Stimulated activated effector memory CD8-positive, alpha-beta T cell treated with anti-CD3 and anti-CD28 coated beads, Interleukin-12 subunit alpha, Interleukin-12 subunit beta, amount 100 ng/mL, for 72 hours (primary cell): ENCODE data around the gene TCF3.
A peak's percentile ranks its signal among the peaks of the same experiment; 100 is the strongest.

Source experiments
- ATAC-seq: fragments of 150-1000 bp; cut with Tn5 transposase; 2 replicates; pipeline ENCODE4 v1.10.0; 2021
- DNase-seq, 2 donors: peaks; one replicate each; pipeline ENCODE4 v3.0.0; 2021 to 2022; ENCODE audit warnings: low spot score in 2 of 2
- H3K27ac Mint-ChIP-seq: one replicate; pipeline ENCODE4 v1.8.0; 2022; ENCODE audit warnings: mild to moderate bottlenecking, mixed read lengths
- H3K36me3 Mint-ChIP-seq: one replicate; pipeline ENCODE4 v1.8.0; 2022; ENCODE audit warnings: mild to moderate bottlenecking, mixed read lengths
- H3K4me1 Mint-ChIP-seq: one replicate; pipeline ENCODE4 v1.8.0; 2022; ENCODE audit warnings: mixed read lengths
- H3K4me3 Mint-ChIP-seq: one replicate; pipeline ENCODE4 v1.8.0; 2022; ENCODE audit warnings: mild to moderate bottlenecking, mixed read lengths
- H3K9me3 Mint-ChIP-seq: one replicate; pipeline ENCODE4 v1.8.0; 2022; ENCODE audit warnings: mixed read lengths

TCF3 gene

DNA sequence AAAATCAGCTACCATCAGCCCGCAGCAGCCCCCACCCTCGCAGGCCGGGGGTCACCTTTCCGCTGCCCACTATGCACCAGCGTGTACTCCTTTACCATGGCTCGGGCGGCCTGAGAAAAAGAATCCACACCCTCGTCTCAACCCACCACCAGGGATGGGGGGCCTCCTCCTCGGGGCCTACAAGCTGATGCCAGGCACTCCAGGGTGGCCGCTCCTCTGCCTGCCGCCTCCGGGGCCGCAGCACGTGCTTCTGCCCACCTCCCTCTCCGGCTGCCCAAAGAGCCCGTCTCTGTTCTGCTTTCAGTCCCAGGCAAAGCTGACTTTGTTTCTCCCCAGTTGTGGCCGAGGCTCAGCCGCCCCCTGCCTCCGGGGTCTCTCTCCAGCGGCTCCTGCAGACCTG is 73.2 kb downstream of the TCF3 start:
- Mint-ChIP-seq H3K4me3 (no peak overlapping the region), H3K27ac (peak overlapping the region; percentile 43), H3K9me3 (no peaks in the 10 kb centered on the region), H3K36me3 (peaks cover 71% of the 10 kb centered on the region), H3K4me1 (no peaks in the 10 kb centered on the region)
- no peak for DNase-seq
- ATAC-seq, result no peak

DNA sequence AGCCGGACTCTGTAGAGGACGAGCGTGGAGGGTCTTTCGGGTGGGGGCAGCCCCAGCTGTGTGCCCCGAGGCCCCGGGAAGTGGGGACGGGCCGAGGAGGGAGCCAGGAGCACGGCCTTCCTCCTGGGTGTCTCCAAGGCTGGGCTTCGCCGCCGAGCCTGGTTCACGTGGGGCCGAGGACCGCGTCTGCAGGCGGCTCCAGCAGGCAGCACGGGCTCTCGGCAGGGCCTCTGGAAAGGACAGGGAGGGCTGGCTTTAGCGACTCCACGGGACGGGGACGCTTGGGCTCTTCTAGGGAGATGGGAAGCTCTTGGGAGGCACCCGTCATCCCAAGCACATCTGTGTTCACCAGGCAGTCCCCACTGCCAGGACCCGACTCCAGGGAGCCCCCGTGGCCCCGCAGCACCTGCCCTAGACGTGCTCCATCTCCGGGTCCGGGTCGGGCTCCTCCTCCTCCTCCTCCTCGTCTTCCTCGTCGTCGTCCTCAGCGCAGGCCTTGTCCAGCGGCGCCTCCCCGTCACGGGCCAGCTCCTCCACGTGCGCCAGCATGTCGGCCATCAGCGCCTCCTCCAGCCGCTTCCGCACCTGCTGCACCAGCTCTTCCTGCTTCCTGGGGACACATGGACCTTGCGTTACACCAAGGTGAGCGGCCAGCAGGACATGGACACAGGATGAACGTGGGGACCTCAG is 74.3 kb downstream of the TCF3 start:
- Mint-ChIP-seq H3K27ac (no peak overlapping the region), H3K36me3 (peaks cover 59% of the 10 kb centered on the region)

DNA sequence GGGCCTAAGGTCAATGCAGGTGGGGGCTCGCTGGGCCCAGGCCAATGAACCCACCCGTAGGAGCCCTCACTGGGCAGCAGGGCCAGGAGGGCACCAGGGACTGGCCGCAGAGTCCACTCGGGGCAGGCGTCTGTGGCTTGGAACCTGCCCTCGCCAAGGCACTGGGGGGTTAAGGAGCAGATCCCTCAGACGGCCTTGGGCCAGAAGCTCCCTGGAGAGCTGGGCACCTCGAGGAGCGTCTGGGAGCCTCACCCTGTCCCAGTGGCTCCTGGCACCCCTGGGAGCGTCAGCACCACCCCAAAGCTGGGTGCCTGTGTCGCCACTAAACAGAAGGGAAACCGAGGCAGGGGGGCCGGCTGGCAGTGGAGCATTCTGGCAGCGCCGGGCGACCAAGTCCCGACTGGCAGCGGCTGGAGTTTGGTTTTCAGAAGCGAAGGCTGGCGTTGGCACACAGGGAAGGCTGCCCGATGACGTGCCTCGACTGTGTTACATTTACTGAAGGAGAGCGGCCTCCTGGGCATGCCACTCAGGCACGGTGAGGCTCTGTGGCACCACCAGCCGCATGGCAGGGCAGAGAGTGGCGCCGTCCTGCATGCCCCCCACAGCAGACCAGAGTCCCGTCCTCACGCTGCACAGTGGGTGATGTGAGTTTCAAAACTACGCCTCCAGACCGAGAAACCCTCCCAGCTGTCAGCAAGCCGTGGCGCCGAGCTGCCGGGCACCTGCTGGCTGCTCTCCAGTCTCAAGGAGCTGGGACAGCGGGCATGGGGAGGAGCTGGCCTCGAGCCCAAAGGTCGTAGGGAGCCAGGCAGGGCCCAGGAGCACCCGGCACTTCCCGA is 75.1 kb downstream of the TCF3 start:
- no peak overlapping the region for H3K4me3 Mint-ChIP-seq
- H3K36me3 Mint-ChIP-seq, result peaks cover 52% of the 10 kb centered on the region
- ATAC-seq, result no peak
- H3K4me1 Mint-ChIP-seq, result no peaks in the 10 kb centered on the region
- no peak for DNase-seq
- no peaks in the 10 kb centered on the region for H3K9me3 Mint-ChIP-seq
- H3K27ac Mint-ChIP-seq, result no peak overlapping the region

More for the DNA sequence above, 74.3 kb downstream of the TCF3 start:
- Mint-ChIP-seq H3K4me3 (no peak overlapping the region), H3K9me3 (no peaks in the 10 kb centered on the region), H3K4me1 (no peaks in the 10 kb centered on the region)
- DNase-seq (no peak), ATAC-seq (no peak)

DNA sequence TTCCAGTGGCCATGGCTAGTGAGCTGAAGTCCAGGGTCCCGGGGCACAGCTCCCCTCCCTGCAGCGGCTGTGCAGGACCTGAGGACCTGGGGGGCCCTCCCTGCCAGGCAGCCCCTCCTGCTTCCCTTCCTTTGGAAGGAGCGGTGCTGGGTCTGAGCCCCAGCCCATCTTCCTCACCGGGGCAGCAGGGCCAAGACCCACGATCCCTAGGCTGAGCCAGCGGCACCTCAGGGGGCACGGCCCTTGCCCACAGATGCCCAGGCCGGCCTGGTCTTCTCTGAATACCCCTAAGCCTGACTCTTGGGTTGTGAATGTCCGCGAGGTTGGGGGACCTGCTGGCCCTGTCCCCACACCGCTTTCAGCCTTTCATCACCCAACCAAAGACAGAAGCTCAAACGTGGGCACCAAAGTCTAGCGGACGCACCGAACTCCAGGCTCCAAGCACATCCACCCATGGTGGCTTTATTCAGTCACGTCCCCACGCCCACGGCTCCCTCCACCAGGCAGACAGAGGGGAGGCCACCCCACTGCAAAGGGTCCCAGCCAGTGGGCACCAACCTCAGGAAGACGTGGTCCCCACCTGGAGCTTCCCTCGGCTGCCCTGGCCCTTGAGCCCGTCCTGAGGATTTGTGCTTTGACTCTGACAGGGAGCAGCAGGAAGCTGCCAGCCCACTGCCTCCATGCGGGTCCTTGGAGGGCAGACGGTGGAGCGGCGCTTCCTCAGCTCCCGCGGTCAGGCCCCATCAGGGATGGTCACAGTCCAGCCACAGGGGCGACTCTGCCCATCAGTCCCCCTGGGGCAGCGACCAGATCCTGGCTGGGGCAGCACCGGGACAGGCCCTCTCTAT is 75.9 kb downstream of the TCF3 start:
- no peaks in the 10 kb centered on the region for H3K9me3 Mint-ChIP-seq
- peaks cover 43% of the 10 kb centered on the region for H3K36me3 Mint-ChIP-seq
- no peak for DNase-seq
- peak overlapping the region; percentile 44 for H3K27ac Mint-ChIP-seq
- no peak overlapping the region for H3K4me3 Mint-ChIP-seq
- H3K4me1 Mint-ChIP-seq, result no peaks in the 10 kb centered on the region
- ATAC-seq, result peak; percentile 20

DNA sequence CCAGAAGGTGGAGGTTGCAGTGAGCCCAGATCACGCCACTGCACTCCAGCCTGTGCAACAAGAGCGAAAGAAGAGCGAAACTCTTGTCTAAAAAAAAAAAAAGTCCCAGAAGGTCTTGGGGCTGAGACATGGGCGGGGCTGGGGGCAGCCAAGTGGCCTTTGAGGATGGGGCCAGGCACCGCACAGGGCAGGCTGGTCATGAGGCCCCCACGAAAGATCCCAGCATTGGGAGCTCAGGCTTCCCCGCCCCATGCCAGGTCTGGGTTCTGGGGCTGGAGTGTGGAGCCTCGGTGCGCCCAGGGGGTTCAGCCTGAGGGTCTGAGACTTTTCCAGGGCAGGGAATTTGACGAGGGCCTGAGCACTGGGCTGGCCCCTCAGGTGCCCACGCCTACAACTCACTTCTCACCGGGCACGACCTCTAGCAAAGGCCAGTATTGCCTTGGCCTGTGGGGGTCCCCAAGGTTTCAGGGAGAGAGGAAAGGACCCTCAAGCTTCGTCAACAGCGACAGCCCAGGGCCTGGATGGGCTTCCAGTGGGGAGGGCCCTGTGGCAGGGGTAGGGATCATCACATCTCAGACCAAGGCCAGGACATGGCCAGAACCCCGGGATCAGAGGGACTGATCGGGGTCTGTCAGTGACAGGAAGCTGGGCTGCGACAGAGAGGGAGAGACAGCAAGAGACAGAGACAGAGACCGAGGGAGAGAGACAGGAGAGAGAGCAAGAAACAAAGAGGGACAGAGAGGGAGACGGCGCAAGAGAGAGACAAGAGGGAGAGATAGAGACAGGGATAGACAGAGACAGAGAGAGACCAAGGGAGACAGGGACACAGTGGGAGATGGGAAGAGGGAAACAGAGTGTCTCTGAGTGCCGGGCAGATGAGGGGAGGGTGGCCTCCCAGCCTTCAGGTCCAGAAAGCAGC is 76.8 kb downstream of the TCF3 start:
- ATAC-seq, result no peak
- Mint-ChIP-seq H3K4me1 (peaks cover under 1% of the 10 kb centered on the region), H3K4me3 (no peak overlapping the region)

DNA sequence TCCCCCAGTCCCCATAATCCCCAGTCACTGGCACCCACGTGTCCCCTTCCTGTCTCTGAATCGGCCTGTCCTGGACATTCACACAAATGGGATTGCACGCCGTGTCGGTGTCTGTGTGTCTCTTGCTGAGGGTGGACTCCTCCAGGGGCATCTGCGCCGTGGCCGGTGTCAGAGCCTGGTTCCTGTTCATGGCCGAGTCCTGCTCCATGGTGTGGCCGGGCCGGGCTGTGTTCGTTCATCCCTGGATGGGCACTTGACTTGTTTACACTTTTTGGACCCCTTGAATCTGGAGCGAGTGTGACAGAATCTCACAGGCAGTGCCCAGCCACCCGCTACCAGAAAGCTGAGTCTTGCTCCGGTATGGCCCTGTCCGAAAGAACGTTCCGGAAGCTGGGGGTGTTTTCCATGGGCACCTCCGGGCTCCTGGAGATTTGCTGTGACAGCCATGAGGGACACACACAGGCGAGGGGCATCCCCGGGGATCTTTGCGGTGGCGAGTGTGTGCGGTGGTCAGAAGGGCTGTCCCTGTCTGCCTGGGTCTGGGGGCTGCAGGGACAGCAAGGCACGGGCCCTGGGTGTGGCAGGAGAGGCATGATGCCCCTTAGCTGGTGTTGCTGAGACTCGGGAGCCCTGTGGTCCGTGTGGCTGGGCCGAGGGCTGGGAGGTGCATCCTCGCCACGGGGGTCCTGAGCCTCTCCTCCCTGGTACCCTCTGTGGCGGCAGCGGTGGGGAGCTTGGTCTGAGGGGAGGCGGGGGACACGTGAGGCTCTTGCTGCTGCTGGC is 77.9 kb downstream of the TCF3 start:
- ATAC-seq (no peak), DNase-seq (no peak)
- H3K4me3 Mint-ChIP-seq, result no peak overlapping the region
- peak overlapping the region; percentile 44 for H3K27ac Mint-ChIP-seq
- H3K9me3 Mint-ChIP-seq, result no peaks in the 10 kb centered on the region
- peaks cover 11% of the 10 kb centered on the region for H3K4me1 Mint-ChIP-seq
- peaks cover 24% of the 10 kb centered on the region for H3K36me3 Mint-ChIP-seq

More for the DNA sequence above, 76.8 kb downstream of the TCF3 start:
- Mint-ChIP-seq H3K9me3 (no peaks in the 10 kb centered on the region), H3K36me3 (peaks cover 34% of the 10 kb centered on the region), H3K27ac (peak overlapping the region; percentile 44)
- DNase-seq, result no peak

DNA sequence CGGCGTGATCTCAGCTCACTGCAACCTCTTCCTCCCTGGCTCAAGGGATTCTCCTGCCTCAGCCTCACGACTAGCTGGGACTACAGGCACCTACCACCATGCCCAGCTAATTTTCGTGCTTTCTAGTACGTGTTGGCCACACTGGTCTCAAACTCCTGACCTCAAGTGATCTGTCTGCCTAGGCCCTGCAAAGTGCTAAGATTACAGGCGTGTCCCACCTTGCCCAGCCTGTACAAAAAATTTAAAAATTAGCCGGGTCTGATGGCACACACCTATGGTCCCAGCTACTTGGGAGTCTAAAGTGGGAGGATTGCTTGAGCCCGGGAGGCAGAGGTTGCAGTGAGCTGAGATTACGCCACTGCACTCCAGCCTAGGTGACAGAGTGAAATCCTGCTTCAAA is 79.6 kb downstream of the TCF3 start:
- DNase-seq (no peak), ATAC-seq (no peak)
- peaks cover 13% of the 10 kb centered on the region for H3K4me1 Mint-ChIP-seq
- H3K36me3 Mint-ChIP-seq, result peaks cover 17% of the 10 kb centered on the region
- no peak overlapping the region for H3K27ac Mint-ChIP-seq
- H3K9me3 Mint-ChIP-seq, result no peaks in the 10 kb centered on the region
- H3K4me3 Mint-ChIP-seq, result no peak overlapping the region

DNA sequence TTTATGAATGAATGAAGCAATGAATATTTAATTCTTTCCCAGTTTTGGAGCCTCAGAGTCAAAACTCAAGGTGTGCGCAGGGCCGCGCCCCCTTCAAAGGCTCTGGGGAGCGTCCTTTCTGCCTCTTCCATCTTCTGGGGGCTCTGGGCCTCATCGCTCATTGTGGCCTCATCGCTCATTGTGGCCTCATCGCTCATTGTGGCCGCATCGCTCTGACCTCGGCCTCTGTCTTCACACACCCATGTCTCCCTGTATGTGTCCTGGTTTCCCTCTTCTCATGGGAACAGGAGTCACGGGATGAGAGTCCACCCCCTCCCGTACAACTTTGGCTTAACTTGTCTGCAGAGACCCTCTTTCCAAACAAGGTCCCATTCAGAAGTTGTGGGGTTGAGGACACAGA is 81.1 kb downstream of the TCF3 start:
- Mint-ChIP-seq H3K4me3 (no peak overlapping the region), H3K4me1 (peaks cover 13% of the 10 kb centered on the region), H3K27ac (no peak overlapping the region), H3K36me3 (peaks cover 7% of the 10 kb centered on the region), H3K9me3 (no peaks in the 10 kb centered on the region)
- ATAC-seq (no peak), DNase-seq (no peak)

DNA sequence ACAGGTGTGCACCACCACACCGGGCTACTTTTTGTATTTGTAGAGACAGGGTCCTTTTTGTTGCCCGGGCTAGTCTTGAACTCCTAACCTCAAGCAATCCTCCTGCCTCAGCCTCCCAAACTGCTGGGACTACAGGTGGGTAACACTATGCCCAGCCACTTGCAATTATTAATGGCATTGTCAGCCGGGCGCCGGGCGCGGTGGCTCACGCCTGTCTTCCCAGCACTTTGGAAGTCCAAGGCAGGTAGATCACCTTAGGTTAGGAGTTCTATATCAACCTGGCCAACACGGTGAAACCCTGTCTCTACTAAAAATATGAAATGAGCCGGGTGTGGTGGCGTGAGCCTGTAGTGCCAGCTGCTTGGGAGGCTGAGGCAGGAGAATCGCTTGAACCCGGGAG is 81.6 kb downstream of the TCF3 start:
- Mint-ChIP-seq H3K4me3 (no peak overlapping the region), H3K9me3 (no peaks in the 10 kb centered on the region), H3K27ac (no peak overlapping the region), H3K36me3 (peaks cover 7% of the 10 kb centered on the region), H3K4me1 (peaks cover 13% of the 10 kb centered on the region)
- no peak for DNase-seq
- no peak for ATAC-seq

DNA sequence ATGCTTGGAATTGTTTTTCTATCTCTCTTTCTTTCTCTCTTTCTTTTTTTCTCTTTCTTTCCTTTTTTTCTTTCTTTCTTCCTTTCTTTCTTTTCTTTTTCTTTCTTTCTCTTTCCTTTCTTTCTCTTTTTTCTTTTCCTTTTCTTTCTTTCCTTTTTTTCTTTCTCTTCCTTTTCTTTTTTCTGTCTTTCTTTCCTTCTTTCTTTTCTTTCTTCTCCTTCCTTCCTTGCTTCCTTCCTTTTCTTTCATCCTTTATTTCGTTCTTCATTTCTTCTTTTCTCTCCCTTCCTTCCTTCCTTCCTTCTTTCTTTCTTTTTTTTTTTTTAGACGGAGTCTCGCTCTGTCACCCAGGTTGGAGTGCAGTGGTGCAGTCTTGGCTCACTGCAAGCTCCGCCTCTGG is 82.4 kb downstream of the TCF3 start:
- Mint-ChIP-seq H3K36me3 (peaks cover 7% of the 10 kb centered on the region), H3K4me3 (peak overlapping the region; percentile 22), H3K4me1 (peaks cover 13% of the 10 kb centered on the region), H3K9me3 (no peaks in the 10 kb centered on the region), H3K27ac (no peak overlapping the region)
- no peak for ATAC-seq
- no peak for DNase-seq

DNA sequence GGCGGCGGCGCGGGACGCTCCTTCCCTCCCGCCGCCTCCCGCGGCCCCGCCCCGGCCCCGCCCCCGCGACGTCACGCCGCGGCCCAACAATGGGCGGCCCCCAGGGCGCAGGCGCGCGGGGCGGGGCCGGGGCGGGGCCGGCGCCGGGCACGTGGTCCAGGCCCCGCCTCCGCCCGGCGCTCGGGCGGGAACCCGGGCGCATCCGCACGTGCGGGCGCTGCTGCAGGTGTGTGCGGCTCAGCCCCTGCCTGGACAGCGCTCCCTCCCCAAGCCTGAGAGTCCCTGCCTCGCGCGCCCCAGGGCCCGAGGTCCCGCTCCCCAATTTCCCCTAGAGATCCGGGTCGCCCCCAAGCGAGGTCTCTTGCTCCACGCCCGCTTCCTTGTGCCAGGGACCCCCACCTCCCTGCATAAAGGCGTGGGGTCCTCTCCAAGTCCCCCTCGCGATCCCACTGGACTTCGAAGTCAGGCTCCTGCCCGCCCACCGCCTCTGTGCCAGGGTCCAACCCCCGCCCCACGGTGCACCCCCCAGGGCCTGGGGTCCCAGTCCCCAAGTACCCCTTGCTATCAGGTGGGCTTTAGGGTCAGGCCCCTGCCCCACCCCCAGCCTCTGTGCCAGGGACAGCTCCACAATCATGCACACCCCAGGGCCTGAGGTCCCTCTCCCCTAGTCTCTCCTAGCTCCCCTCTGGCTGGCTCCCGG is 83.9 kb downstream of the TCF3 start, which contains the start of gene MEX3D:
Gene MEX3D, minus strand, starts transcription at position 6 of the 700 bp plus-strand sequence. CDS start 267 bp downstream, outside the sequence.
- Mint-ChIP-seq H3K27ac (no peak within 1 kb of the TSS), H3K9me3 (no peaks in the 10 kb centered on the region), H3K4me1 (peaks cover 13% of the 10 kb centered on the region), H3K36me3 (no peaks in the 10 kb centered on the region), H3K4me3 (peak within 1 kb of the TSS; percentile 32)
- ATAC-seq, result peak; percentile 84
- peak; percentile 76 to 78 for DNase-seq

DNA sequence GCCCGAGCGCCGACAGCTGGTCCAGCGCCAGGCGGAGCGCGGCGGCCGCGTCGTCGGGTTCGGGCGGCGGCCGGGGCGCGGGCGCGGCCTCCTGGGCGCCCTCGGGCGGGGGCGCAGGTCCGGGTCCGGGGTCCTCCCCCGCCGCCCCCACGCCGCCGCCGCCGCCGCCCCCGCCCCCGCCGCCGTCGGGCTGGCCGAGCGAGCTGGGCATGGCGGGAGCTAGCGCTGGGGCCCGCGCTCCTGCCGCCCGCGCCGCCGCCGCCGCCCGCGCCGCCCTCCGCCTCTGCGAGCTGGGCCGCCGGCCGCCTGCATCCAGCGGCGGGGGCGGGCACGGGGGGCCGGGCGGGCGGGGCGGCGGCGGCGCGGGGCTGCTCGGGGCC is 84.6 kb downstream of the TCF3 start:
- DNase-seq (no peak), ATAC-seq (peak; percentile 47)
- no peaks in the 10 kb centered on the region for H3K36me3 Mint-ChIP-seq
- no peaks in the 10 kb centered on the region for H3K9me3 Mint-ChIP-seq
- H3K27ac Mint-ChIP-seq, result no peak overlapping the region
- peaks cover 13% of the 10 kb centered on the region for H3K4me1 Mint-ChIP-seq
- no peak overlapping the region for H3K4me3 Mint-ChIP-seq

DNA sequence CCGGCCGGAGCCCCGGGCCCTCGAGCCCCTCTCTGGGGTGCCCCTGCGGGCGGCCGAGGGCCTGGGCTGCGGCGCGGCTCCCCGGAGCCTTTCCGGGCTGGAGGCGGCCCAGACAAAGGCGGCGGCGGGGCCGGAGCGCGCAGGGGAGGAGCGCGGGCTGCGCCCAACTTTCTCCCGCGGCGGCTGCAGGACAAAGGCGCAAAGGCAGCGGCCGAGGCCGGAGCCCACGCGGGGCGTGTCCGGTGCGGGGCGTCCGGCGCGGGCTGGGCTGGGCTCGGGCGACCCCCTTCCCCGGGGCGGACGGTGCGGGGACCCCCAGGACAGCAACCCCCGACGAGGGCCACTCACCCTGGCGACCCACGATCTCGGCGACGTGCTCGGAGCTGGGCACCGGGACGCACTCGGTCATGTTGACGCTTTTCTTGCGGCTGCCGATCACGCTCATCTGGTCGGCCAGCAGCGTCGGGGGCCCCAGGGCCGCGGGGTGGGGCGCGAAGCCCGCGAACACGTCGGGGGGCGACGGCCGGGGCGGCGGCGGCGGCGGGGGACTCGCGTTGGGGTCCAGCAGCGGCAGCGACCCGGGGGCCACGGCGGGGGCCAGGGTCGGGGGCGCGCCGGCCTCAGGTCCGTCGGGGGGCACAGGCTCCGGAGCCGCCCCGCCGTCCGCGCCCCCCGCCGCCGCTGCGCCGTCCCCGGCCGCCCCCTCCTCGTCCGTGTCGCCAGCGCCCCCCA is 85.1 kb downstream of the TCF3 start:
- Mint-ChIP-seq H3K4me3 (peak overlapping the region; percentile 32), H3K27ac (no peak overlapping the region), H3K4me1 (peaks cover 13% of the 10 kb centered on the region), H3K9me3 (no peaks in the 10 kb centered on the region), H3K36me3 (no peaks in the 10 kb centered on the region)
- ATAC-seq (no peak), DNase-seq (no peak)
